HepG2 (cell line): ENCODE data around the gene ZNF213. TPM values are rescaled to one million over a fixed set of nuclear protein-coding genes. Genes with fewer than 3 reads are reported as not detected.

Experiments
- CAMTA2 ChIP-seq: sonication (generic); formaldehyde crosslinking; IDR thresholded peaks from 2 replicates; pipeline ENCODE4 v1.4.0; 2020; ENCODE audit warnings: mild to moderate bottlenecking, missing genetic modification reagents, borderline replicate concordance
- EHMT2 ChIP-seq: fragments of 200-600 bp; sonication (generic); IDR thresholded peaks from 2 replicates; pipeline ENCODE4 v1.7.0; 2017; ENCODE audit warnings: antibody characterized with exemption, low read depth, low read length, borderline replicate concordance
- ELF3 ChIP-seq: IDR thresholded peaks from 2 replicates; pipeline ENCODE4 v1.6.1; 2016; ENCODE audit warnings: missing genetic modification reagents, missing compliant biosample characterization
- IRF1 ChIP-seq: sonication (generic); formaldehyde crosslinking; IDR thresholded peaks from 2 replicates; pipeline ENCODE4 v1.4.0; 2020; ENCODE audit warnings: low read depth, mild to moderate bottlenecking, missing genetic modification reagents
- MYC ChIP-seq: sonication (generic); formaldehyde crosslinking; IDR thresholded peaks from 2 replicates; pipeline ENCODE4 v1.9.0; 2021; ENCODE audit warnings: missing genetic modification reagents, borderline replicate concordance
- PATZ1 ChIP-seq: sonication (generic); formaldehyde crosslinking; IDR thresholded peaks from 2 replicates; pipeline ENCODE4 v1.4.0; 2020; ENCODE audit warnings: missing genetic modification reagents
- PTBP1 ChIP-seq: fragments of 200-400 bp; formaldehyde crosslinking; IDR thresholded peaks from 2 replicates; pipeline ENCODE4 v1.6.1; 2018; ENCODE audit warnings: low read length, low read depth; ENCODE audit not compliant: poor library complexity, severe bottlenecking
- SNAPC2 ChIP-seq: sonication (generic); formaldehyde crosslinking; IDR thresholded peaks from 2 replicates; pipeline ENCODE4 v1.8.1; 2022; ENCODE audit warnings: mild to moderate bottlenecking, missing genetic modification reagents
- TAF15 ChIP-seq: fragments of 200-400 bp; formaldehyde crosslinking; IDR thresholded peaks from one replicate; pipeline ENCODE4 v1.6.1; 2018; ENCODE audit warnings: mild to moderate bottlenecking, low read depth, low read length; ENCODE audit not compliant: poor library complexity, severe bottlenecking
- TGIF2 ChIP-seq: IDR thresholded peaks from 2 replicates; pipeline ENCODE4 v1.6.1; 2016; ENCODE audit warnings: control low read depth, missing compliant biosample characterization
- THAP11 ChIP-seq: IDR thresholded peaks from 2 replicates; pipeline ENCODE4 v1.6.1; 2016; ENCODE audit warnings: missing biosample characterization, missing genetic modification reagents
- ZFAT ChIP-seq: sonication (generic); formaldehyde crosslinking; conservative IDR thresholded peaks from 2 replicates; pipeline ENCODE4 v1.8.1; 2023; ENCODE audit warnings: missing genetic modification reagents, inconsistent platforms
- ZFP41 ChIP-seq: sonication (generic); formaldehyde crosslinking; IDR thresholded peaks from 2 replicates; pipeline ENCODE4 v1.4.0; 2020; ENCODE audit warnings: mild to moderate bottlenecking, missing genetic modification reagents, borderline replicate concordance
- ZNF160 ChIP-seq: sonication (generic); formaldehyde crosslinking; IDR thresholded peaks from 2 replicates; pipeline ENCODE4 v1.8.0; 2022; ENCODE audit warnings: mild to moderate bottlenecking, inconsistent platforms, missing genetic modification reagents
- ZNF264 ChIP-seq: sonication (generic); formaldehyde crosslinking; IDR thresholded peaks from 2 replicates; pipeline ENCODE4 v1.4.0; 2020; ENCODE audit warnings: missing genetic modification reagents
- ZNF274 ChIP-seq: sonication (generic); formaldehyde crosslinking; IDR thresholded peaks from 2 replicates; pipeline ENCODE4 v1.5.1; 2020; ENCODE audit warnings: mild to moderate bottlenecking, missing genetic modification reagents
- ZNF329 ChIP-seq: sonication (generic); formaldehyde crosslinking; IDR thresholded peaks from 2 replicates; pipeline ENCODE4 v1.9.0; 2021; ENCODE audit warnings: low read depth, mild to moderate bottlenecking, missing genetic modification reagents
- ZNF430 ChIP-seq: sonication (generic); formaldehyde crosslinking; IDR thresholded peaks from 2 replicates; pipeline ENCODE4 v1.9.0; 2021; ENCODE audit warnings: mild to moderate bottlenecking, missing genetic modification reagents
- ZNF552 ChIP-seq: sonication (generic); formaldehyde crosslinking; IDR thresholded peaks from 2 replicates; pipeline ENCODE4 v1.9.0; 2022; ENCODE audit warnings: missing genetic modification reagents, mild to moderate bottlenecking, borderline replicate concordance
- ZNF558 ChIP-seq: sonication (generic); formaldehyde crosslinking; IDR thresholded peaks from 2 replicates; pipeline ENCODE4 v1.9.0; 2022; ENCODE audit warnings: mild to moderate bottlenecking, missing genetic modification reagents, borderline replicate concordance
- ZNF607 ChIP-seq: sonication (generic); formaldehyde crosslinking; IDR thresholded peaks from 2 replicates; pipeline ENCODE4 v1.5.1; 2020; ENCODE audit warnings: missing genetic modification reagents, mild to moderate bottlenecking, borderline replicate concordance
- ZNF674 ChIP-seq: sonication (generic); formaldehyde crosslinking; IDR thresholded peaks from 2 replicates; pipeline ENCODE4 v1.5.0; 2020; ENCODE audit warnings: low read depth, mild to moderate bottlenecking, missing genetic modification reagents
- polyA plus RNA-seq, 8 experiments: library from polyadenylated mRNA; depleted of rRNA in 3 of 8; stranded (reverse) in 7 of 8; unstranded in 1 of 8; fragments of >200 nt; fragmentation: Illumina TruSeq in 4 of 8; extraction: Trizol in 4 of 8; gene quantifications; 2 replicates each; pipeline versions ENCODE4 v1.2.1 to v1.2.3, GENCODE V29; 2011 to 2016; ENCODE audit warnings: low read depth in 4 of 8, missing spikeins in 1 of 8, mixed read lengths in 1 of 8; ENCODE audit not compliant: insufficient read depth in 1 of 8
- total RNA-seq, 5 experiments: library from RNA; depleted of rRNA; stranded (reverse); fragments of >200 nt; fragmentation: Illumina TruSeq; extraction: Trizol; gene quantifications; 2 replicates each; pipeline ENCODE4 v1.2.3, GENCODE V29; 2016; ENCODE audit warnings: low read depth in 1 of 5
- TF ChIP-seq, protein P1 (sequence below): sonication (generic); formaldehyde crosslinking; IDR thresholded peaks from 2 replicates; pipeline ENCODE4 v1.8.0; 2022; ENCODE audit warnings: mild to moderate bottlenecking, missing genetic modification reagents, moderate library complexity
- TF ChIP-seq, protein P2 (sequence below): IDR thresholded peaks from 2 replicates; pipeline ENCODE4 v1.6.1; 2016; ENCODE audit warnings: mild to moderate bottlenecking

ZNF213 gene
- total and polyA plus RNA-seq, 2 of the 13 experiments (the other 11 are each of a cell fraction or from before 2014, with no cell fraction given) = 0.59 to 0.97 TPM

DNA sequence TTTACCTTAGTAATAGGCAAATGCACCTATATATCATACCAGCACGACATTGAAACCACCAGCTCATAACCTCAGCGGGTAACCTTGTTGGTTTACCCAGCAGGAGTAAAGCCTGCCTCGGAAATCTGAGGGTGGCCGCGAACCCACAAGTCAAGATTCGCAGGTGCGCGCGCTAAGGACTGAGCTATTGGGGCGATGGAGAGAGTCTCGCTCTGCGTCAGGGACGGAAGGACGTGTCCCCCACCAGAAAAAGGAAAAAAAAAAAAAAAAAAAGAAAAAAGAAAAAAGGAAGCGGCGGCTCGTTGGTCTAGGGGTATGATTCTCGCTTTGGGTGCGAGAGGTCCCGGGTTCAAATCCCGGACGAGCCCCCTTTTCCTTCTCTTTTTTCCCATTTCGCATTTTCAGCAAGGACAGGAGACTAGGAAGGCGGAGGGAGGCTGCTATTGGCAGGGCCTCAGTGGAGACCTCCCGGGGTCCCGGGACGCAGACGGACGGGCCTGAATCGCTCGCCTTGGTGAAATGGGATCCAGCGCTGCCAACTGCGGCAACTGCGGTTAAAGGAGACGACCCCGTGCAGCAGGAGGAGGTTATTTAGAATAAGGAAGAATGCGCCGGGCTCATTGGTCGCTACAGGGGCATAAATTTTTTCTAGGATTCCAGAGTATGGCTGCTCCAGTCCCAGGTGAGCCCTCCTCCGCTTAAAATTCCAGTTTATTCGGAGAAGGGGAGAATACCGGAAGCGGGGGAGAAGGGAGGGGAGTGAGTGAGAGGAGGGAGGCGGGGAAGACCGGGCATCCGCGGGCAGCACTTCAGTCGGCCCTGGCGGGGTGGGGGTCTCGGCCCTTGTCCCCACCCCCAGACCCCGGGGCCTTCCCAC is 53.2 kb downstream of the ZNF213 start, which contains the start of gene OR1F1 (continued):
- TF ChIP-seq MYC (CRISPR knock-in tag) (peak; percentile 23; the same call in 1 of the 2 replicates), THAP11 (peak; percentile 48; the same call in 1 of the 2 replicates), ZNF274 (CRISPR knock-in tag) (no peak), SNAPC2 (CRISPR knock-in tag) (0 out of 2 replicates have a peak, but pooled peaks have one; percentile 5), ZFAT (CRISPR knock-in tag) (no peak), ZNF160 (CRISPR knock-in tag) (0 out of 2 replicates have a peak, but pooled peaks have one; percentile 35), TGIF2 (CRISPR knock-in tag) (no peak), ZNF264 (CRISPR knock-in tag) (0 out of 2 replicates have a peak, but pooled peaks have one; percentile 31), ZNF552 (CRISPR knock-in tag) (no peak), ZNF607 (CRISPR knock-in tag) (no peak), ZFP41 (CRISPR knock-in tag) (no peak), ZNF329 (CRISPR knock-in tag) (no peak), IRF1 (CRISPR knock-in tag) (no peak), EHMT2 (no peak), PATZ1 (0 out of 2 replicates have a peak, but pooled peaks have one; percentile 9), PTBP1 (peak; percentile 98), ELF3 (CRISPR knock-in tag) (0 out of 2 replicates have a peak, but pooled peaks have one; percentile 26), TAF15 (no peak), CAMTA2 (no peak), ZNF674 (no peak), ZNF558 (no peak), ZNF430 (CRISPR knock-in tag) (no peak)
- TF ChIP-seq, protein P1, sequence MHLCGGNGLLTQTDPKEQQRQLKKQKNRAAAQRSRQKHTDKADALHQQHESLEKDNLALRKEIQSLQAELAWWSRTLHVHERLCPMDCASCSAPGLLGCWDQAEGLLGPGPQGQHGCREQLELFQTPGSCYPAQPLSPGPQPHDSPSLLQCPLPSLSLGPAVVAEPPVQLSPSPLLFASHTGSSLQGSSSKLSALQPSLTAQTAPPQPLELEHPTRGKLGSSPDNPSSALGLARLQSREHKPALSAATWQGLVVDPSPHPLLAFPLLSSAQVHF (CRISPR knock-in tag) = no peak
- TF ChIP-seq, protein P2, sequence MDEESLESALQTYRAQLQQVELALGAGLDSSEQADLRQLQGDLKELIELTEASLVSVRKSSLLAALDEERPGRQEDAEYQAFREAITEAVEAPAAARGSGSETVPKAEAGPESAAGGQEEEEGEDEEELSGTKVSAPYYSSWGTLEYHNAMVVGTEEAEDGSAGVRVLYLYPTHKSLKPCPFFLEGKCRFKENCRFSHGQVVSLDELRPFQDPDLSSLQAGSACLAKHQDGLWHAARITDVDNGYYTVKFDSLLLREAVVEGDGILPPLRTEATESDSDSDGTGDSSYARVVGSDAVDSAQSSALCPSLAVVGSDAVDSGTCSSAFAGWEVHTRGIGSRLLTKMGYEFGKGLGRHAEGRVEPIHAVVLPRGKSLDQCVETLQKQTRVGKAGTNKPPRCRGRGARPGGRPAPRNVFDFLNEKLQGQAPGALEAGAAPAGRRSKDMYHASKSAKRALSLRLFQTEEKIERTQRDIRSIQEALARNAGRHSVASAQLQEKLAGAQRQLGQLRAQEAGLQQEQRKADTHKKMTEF (CRISPR knock-in tag) = peak; percentile 57; the same call in 1 of the 2 replicates
